GM12875 (cell line): ENCODE results near the gene RSPH1.

Experiments used
- H3K4me3 ChIP-seq: one replicate; pipeline ENCODE4 v1.5.1; 2011; ENCODE audit warnings: low read depth, low read length, control low read depth
- TF ChIP-seq, protein P1 (sequence below): IDR thresholded peaks from 2 replicates; pipeline ENCODE4 v1.5.1; 2011; ENCODE audit warnings: low read depth, mild to moderate bottlenecking, control low read depth, inconsistent platforms, low read length, moderate library complexity, borderline replicate concordance; ENCODE audit not compliant: insufficient read depth

The RSPH1 gene

DNA sequence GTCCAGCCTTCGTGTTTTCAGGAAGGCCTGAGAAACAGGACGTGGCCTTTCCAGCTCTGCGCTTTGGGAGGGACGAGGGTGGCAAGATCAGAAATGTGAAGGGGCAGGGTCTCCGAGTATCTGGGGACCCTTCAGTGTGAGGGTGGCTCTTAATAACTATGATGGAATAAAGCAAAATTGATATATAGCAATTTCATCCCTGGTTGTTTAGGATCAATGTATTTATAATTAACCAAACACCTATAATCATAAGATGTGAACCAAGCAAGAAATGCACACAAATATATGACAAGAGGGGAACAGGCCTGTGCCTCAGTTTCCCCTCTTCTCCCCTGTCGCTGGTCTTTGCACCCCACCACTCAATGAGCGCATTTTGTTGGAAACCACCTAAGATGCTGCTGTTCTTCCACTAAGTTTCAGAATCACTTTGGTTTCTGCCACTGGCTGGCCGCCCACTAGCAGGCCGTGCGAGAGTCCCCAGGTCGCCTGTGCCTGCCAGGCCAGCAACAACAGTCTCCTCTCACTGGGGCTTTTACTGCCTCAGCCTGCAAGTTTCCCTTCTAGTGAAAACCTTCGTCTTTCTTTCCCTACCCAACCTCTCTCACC lies 55.7 kb downstream of the RSPH1 start:
- TF ChIP-seq, protein P1, sequence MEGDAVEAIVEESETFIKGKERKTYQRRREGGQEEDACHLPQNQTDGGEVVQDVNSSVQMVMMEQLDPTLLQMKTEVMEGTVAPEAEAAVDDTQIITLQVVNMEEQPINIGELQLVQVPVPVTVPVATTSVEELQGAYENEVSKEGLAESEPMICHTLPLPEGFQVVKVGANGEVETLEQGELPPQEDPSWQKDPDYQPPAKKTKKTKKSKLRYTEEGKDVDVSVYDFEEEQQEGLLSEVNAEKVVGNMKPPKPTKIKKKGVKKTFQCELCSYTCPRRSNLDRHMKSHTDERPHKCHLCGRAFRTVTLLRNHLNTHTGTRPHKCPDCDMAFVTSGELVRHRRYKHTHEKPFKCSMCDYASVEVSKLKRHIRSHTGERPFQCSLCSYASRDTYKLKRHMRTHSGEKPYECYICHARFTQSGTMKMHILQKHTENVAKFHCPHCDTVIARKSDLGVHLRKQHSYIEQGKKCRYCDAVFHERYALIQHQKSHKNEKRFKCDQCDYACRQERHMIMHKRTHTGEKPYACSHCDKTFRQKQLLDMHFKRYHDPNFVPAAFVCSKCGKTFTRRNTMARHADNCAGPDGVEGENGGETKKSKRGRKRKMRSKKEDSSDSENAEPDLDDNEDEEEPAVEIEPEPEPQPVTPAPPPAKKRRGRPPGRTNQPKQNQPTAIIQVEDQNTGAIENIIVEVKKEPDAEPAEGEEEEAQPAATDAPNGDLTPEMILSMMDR = no peak
- H3K4me3 ChIP-seq = no peak overlapping the region

DNA sequence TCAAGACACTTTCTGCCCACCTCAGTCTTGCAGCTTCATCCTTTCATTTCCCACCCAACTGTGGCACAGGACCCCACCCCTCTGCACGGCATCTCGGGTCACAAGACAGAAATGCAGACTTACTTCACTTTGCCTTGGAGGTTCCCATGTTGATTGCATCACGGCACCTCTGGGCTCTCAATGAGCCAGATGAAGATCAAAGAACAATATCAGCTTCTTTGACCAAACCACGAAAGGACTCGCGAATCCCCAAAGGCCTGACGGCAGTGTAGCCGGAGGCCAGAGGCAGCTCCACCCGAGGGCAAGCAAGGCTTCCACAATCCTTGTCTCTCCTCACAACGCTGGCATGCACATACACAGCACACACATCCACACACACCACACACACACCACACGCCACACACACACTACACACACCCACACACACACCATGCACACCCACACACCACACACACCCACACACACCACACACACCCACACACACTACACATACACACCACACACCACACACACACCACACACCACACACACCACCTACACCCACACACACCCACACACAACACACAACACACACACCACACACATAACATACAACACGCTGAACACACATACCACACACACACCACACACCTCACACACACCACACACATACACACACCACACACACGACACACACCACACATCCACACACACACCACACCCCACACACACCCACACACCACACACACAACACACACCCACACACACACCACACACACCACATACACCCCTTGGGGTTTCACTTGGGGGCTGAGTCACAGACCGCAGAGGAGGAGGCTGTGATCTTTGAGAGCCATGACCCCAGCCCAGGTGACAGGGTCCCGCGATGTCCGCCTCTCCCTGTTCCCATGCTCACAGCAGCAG lies 56.5 kb downstream of the RSPH1 start:
- H3K4me3 ChIP-seq = no peak overlapping the region

DNA sequence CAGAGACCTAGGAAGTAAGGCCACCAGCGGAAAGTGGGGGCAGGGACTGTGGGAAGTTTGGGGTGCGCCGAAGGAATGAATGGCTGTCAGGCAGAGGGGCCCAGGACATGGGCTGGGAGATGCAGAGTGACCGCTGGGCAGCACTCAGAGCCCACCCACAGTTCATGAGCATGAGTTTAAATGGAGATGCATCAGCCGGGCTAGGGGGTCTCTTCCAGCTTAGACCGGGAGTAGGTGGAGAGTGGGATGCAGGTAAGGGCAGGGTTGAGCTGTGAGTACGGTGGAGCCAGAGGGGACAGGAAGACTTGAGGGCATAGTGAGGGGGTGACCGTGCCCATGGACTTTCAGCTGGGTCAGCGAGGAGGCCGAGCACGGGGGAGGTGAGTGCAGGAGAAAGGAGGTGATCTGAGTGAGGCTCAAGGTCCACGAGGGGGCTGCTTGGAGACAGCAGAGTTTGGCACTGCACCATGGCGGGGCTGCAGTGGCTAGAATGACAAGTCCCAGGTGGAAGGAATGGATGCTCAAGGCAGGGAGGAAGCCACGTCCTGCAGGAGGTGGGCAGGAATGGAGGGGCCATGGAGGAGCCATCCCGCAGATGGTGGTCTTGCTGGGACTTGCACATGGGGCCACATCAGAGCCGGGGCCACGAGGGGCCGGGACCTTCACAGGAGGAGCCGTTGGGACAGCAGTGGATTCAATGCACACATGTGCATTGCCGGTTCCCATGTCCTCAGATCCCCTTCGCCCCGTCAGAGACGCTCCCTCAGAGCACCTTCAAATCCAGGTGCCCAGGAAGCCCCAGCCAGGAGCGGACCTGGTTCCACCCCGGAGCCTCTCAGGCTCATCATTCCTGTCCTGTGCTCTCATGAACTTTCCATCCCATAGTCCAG lies 57.5 kb downstream of the RSPH1 start:
- no peak overlapping the region for H3K4me3 ChIP-seq
- TF ChIP-seq, protein P1 = no peak

More for the DNA sequence above, 56.5 kb downstream of the RSPH1 start:
- TF ChIP-seq, protein P1 = no peak

DNA sequence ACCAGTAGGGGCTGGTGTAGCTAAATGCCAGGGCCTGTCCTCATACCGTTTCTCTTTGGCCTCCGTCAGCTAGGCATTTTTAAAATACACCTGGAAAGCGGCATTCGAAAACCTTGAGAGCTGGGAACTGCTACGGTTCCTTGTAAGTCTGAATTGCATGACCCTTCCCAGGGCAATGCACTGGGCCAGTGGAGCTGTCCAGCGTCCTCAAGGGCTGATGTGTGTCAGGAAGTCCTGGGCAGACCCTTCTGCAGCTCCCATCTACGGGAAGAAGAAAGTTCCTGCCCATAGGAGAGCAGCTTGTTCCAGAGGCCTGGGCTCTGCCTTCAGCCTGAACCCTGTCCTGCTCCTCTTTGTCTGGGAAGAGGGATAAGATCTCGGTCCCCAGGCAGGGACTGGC lies 58.2 kb downstream of the RSPH1 start:
- TF ChIP-seq, protein P1 = no peak
- H3K4me3 ChIP-seq = no peak overlapping the region

DNA sequence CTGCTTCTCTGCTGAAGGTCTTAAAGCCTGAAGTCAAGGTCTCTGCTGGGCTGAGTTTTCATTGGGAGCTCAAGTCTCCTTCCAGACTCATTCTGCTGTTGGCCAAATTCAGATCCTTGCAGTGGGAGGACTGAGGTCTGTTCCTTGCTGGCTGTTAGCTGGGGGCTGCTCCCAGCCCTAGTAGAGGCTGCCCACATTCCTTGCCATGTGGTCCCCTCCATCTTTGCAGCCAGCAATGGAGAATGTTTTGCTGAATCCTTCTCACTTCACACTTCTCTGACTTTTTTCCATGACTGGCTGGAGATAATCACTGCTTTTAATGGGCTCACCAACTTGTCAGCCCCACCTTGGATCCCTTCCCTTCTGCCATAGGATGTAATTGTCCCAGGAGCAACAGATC lies 59.1 kb downstream of the RSPH1 start:
- no peak overlapping the region for H3K4me3 ChIP-seq
- TF ChIP-seq, protein P1 = no peak

DNA sequence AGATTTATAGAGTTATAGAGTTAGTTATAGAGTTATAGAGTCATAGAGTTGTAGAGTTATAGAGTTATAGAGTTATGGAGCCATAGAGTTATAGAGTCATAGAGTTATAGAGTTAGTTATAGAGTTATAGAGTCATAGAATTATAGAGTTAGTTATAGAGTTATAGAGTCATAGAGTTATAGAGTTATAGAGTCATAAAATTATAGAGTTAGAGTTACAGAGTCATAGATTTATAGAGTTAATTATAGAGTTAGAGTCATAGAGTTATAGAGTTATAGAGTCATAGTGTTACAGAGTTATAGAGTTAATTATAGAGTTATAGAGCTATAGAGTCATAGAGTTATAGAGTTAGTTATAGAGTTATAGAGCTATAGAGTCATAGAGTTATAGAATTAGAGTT lies 60.2 kb downstream of the RSPH1 start:
- H3K4me3 ChIP-seq = no peak overlapping the region

More for the DNA sequence above, 60.2 kb downstream of the RSPH1 start:
- TF ChIP-seq, protein P1 = no peak
